Measurements from ENCODE around the gene STC2.

Gene STC2

GRCh38 chr5:173329491-173330337 lies 1.5 kb upstream of the STC2 start:
- H3K27ac ChIP-seq = peak overlapping the region; percentile 95
- DNase-seq (ENCODE audit: low read depth, low spot score) = no peak

GRCh38 chr5:173328844-173329490 lies 753 bp upstream of the STC2 start:
- DNase-seq (ENCODE audit: low read depth, low spot score) = peak; percentile 59
- peak overlapping the region; percentile 95 for H3K27ac ChIP-seq

- peak overlapping the region; percentile 95 for H3K27ac ChIP-seq
- DNase-seq (ENCODE audit: low read depth, low spot score) = no peak
Observed at GRCh38 chr5:173327084-173327947, 898 bp downstream of the STC2 start.

GRCh38 chr5:173326501-173326960 lies 1.7 kb downstream of the STC2 start:
- DNase-seq (ENCODE audit: low read depth, low spot score) = no peak
- H3K27ac ChIP-seq = peak overlapping the region; percentile 95

GRCh38 chr5:173325091-173325698 lies 3.0 kb downstream of the STC2 start:
- H3K27ac ChIP-seq = no peak overlapping the region
- no peak for DNase-seq (ENCODE audit: low read depth, low spot score)

GRCh38 chr5:173324115-173325001 lies 3.9 kb downstream of the STC2 start:
- DNase-seq (ENCODE audit: low read depth, low spot score) = no peak
- no peak overlapping the region for H3K27ac ChIP-seq

- no peak overlapping the region for H3K27ac ChIP-seq
- no peak for DNase-seq (ENCODE audit: low read depth, low spot score)
Observed at GRCh38 chr5:173323799-173324114, 4.5 kb downstream of the STC2 start.

GRCh38 chr5:173323106-173323798 lies 5.0 kb downstream of the STC2 start:
- DNase-seq (ENCODE audit: low read depth, low spot score) = no peak
- H3K27ac ChIP-seq = no peak overlapping the region

GRCh38 chr5:173321886-173322285 lies 6.3 kb downstream of the STC2 start:
- no peak for DNase-seq (ENCODE audit: low read depth, low spot score)
- H3K27ac ChIP-seq = no peak overlapping the region

- no peak overlapping the region for H3K27ac ChIP-seq
- no peak for DNase-seq (ENCODE audit: low read depth, low spot score)
Observed at GRCh38 chr5:173320259-173320658, 8.0 kb downstream of the STC2 start.

- no peak overlapping the region for H3K27ac ChIP-seq
Observed at GRCh38 chr5:173319646-173320045, 8.6 kb downstream of the STC2 start.

GRCh38 chr5:173318881-173319620 lies 9.2 kb downstream of the STC2 start:
- no peak overlapping the region for H3K27ac ChIP-seq
- no peak for DNase-seq (ENCODE audit: low read depth, low spot score)

More at GRCh38 chr5:173319646-173320045, 8.6 kb downstream of the STC2 start:
- no peak for DNase-seq (ENCODE audit: low read depth, low spot score)

GRCh38 chr5:173318330-173318729 lies 9.9 kb downstream of the STC2 start:
- DNase-seq (ENCODE audit: low read depth, low spot score) = no peak
- no peak overlapping the region for H3K27ac ChIP-seq

- H3K27ac ChIP-seq = no peak overlapping the region
- DNase-seq (ENCODE audit: low read depth, low spot score) = no peak
Observed at GRCh38 chr5:173317852-173318251, 10.4 kb downstream of the STC2 start.

- DNase-seq (ENCODE audit: low read depth, low spot score) = no peak
- no peak overlapping the region for H3K27ac ChIP-seq
Observed at GRCh38 chr5:173317091-173317730, 11.0 kb downstream of the STC2 start.

GRCh38 chr5:173316339-173317020 lies 11.7 kb downstream of the STC2 start:
- H3K27ac ChIP-seq = peak overlapping the region; percentile 34
- no peak for DNase-seq (ENCODE audit: low read depth, low spot score)

Data from epithelial cell of prostate (primary cell).